ENCODE measurements around the gene CD52. TPM values are rescaled to one million over a fixed set of nuclear protein-coding genes. Genes with fewer than 3 reads are reported as not detected.
A peak's percentile ranks its signal among the peaks of the same experiment; 100 is the strongest.

Gene CD52
- total RNA-seq, 1 experiment from 2014 or later = not detected

GRCh38 chr1:26318338-26319064, 743 bp downstream of the CD52 start:
- intact Hi-C loops (cut with micrococcal nuclease; ENCODE audit: unreplicated experiment) = no loop called here
- TF ChIP-seq EZH2 (IDR thresholded peaks at IDR 0.05; ENCODE audit: borderline replicate concordance, low read depth, low read length, poor library complexity, severe bottlenecking) = no peak
- no peak for TF ChIP-seq CTCF (conservative IDR thresholded peaks at IDR 0.05; ENCODE audit: low read depth, low read length)
- POLR2A ChIA-PET (ENCODE audit: low non-redundant PET) = no interaction called here

GRCh38 chr1:26320896-26321295, 3.1 kb downstream of the CD52 start:
- ChIA-PET POLR2A (ENCODE audit: low non-redundant PET) (no interaction called here), CTCF (interaction anchor here (1.0 to 1.6 kb wide), 3 partner anchors 42 to 151 kb away, joined by 3 to 5 read pairs (median 4); partner anchors contain the start of genes SH3BGRL3 and ZNF593)
- Histone ChIP-seq H3K27ac (ENCODE audit: low read depth, low read length, poor library complexity, severe bottlenecking) (no peak overlapping the region), H3K36me3 (ENCODE audit: insufficient read depth, low read length, poor library complexity, severe bottlenecking) (no peaks in the 10 kb centered on the region), H3K27me3 (replicated peaks; ENCODE audit: insufficient read depth, low read depth, low read length, poor library complexity) (no peaks in the 10 kb centered on the region), H3K4me1 (ENCODE audit: insufficient read depth, low read length, poor library complexity, severe bottlenecking) (no peaks in the 10 kb centered on the region), H3K4me3 (ENCODE audit: low read depth, low read length, poor library complexity, severe bottlenecking) (no peak overlapping the region), H3K9me3 (ENCODE audit: low read depth, low read length, poor library complexity, severe bottlenecking) (no peaks in the 10 kb centered on the region)
- DNase-seq (ENCODE audit: low spot score) = no peak
- TF ChIP-seq CTCF (conservative IDR thresholded peaks at IDR 0.05; ENCODE audit: low read depth, low read length) (no peak), EZH2 (IDR thresholded peaks at IDR 0.05; ENCODE audit: borderline replicate concordance, low read depth, low read length, poor library complexity, severe bottlenecking) (no peak)
- intact Hi-C loops (cut with micrococcal nuclease; ENCODE audit: unreplicated experiment) = loop anchor here (1.0 to 5.0 kb wide), 3 partner anchors 36 to 216 kb away; partner anchors contain the start of genes C1orf232 and ZNF593
- no TSS peak for BruUV-seq (replicated peaks)

More at GRCh38 chr1:26318338-26319064, 743 bp downstream of the CD52 start:
- DNase-seq (ENCODE audit: low spot score) = no peak
- Histone ChIP-seq H3K4me1 (ENCODE audit: insufficient read depth, low read length, poor library complexity, severe bottlenecking) (no peaks in the 10 kb centered on the region), H3K36me3 (ENCODE audit: insufficient read depth, low read length, poor library complexity, severe bottlenecking) (no peaks in the 10 kb centered on the region), H3K27ac (ENCODE audit: low read depth, low read length, poor library complexity, severe bottlenecking) (no peak overlapping the region), H3K4me3 (ENCODE audit: low read depth, low read length, poor library complexity, severe bottlenecking) (no peak overlapping the region), H3K27me3 (replicated peaks; ENCODE audit: insufficient read depth, low read depth, low read length, poor library complexity) (no peaks in the 10 kb centered on the region), H3K9me3 (ENCODE audit: low read depth, low read length, poor library complexity, severe bottlenecking) (no peaks in the 10 kb centered on the region)
- CTCF ChIA-PET = interaction anchor here (0.8 kb wide), 1 partner anchor 34 kb away, joined by 3 read pairs; no protein-coding TSS in a partner anchor
- no TSS peak for BruUV-seq (replicated peaks)

GRCh38 chr1:26321315-26322041, 3.7 kb downstream of the CD52 start:
- Histone ChIP-seq H3K4me1 (ENCODE audit: insufficient read depth, low read length, poor library complexity, severe bottlenecking) (no peaks in the 10 kb centered on the region), H3K36me3 (ENCODE audit: insufficient read depth, low read length, poor library complexity, severe bottlenecking) (no peaks in the 10 kb centered on the region), H3K9me3 (ENCODE audit: low read depth, low read length, poor library complexity, severe bottlenecking) (no peaks in the 10 kb centered on the region), H3K27me3 (replicated peaks; ENCODE audit: insufficient read depth, low read depth, low read length, poor library complexity) (no peaks in the 10 kb centered on the region), H3K4me3 (ENCODE audit: low read depth, low read length, poor library complexity, severe bottlenecking) (no peak overlapping the region), H3K27ac (ENCODE audit: low read depth, low read length, poor library complexity, severe bottlenecking) (no peak overlapping the region)
- TF ChIP-seq EZH2 (IDR thresholded peaks at IDR 0.05; ENCODE audit: borderline replicate concordance, low read depth, low read length, poor library complexity, severe bottlenecking) (no peak), CTCF (conservative IDR thresholded peaks at IDR 0.05; ENCODE audit: low read depth, low read length) (peak; percentile 93)
- CTCF ChIA-PET = interaction anchor here (0.5 to 1.6 kb wide), 6 partner anchors 42 to 231 kb away, joined by 3 to 5 read pairs (median 4); partner anchors contain the start of genes CATSPER4, SH3BGRL3 and ZNF593
- POLR2A ChIA-PET (ENCODE audit: low non-redundant PET) = no interaction called here
- peak; percentile 90 for DNase-seq (ENCODE audit: low spot score)
- intact Hi-C loops (cut with micrococcal nuclease; ENCODE audit: unreplicated experiment) = loop anchor here (1.0 to 5.0 kb wide), 3 partner anchors 36 to 216 kb away; partner anchors contain the start of genes C1orf232 and ZNF593
- BruUV-seq (replicated peaks) = no TSS peak

All from A673 (cell line).